GM12801 (cell line): Measurements from ENCODE around the gene MSRB1.

Experiments used
- CTCF ChIP-seq: IDR thresholded peaks from one replicate; pipeline ENCODE4 v1.5.1; 2011; ENCODE audit warnings: control low read depth; ENCODE audit not compliant: insufficient read length; ENCODE audit errors: extremely low read depth

The MSRB1 gene

GRCh38 chr16:1976951-1977874 is 34.2 kb upstream of the MSRB1 start:
- no peak for TF ChIP-seq CTCF

GRCh38 chr16:1976216-1976520 is 33.2 kb upstream of the MSRB1 start:
- TF ChIP-seq CTCF = no peak

- no peak for TF ChIP-seq CTCF
Observed at GRCh38 chr16:1975432-1976215, 32.6 kb upstream of the MSRB1 start.

- TF ChIP-seq CTCF = no peak
Observed at GRCh38 chr16:1974157-1975070, 31.4 kb upstream of the MSRB1 start.

GRCh38 chr16:1973461-1974156 is 30.6 kb upstream of the MSRB1 start:
- no peak for TF ChIP-seq CTCF

- TF ChIP-seq CTCF = no peak
Observed at GRCh38 chr16:1972490-1972877, 29.5 kb upstream of the MSRB1 start.
